Urothelium cell line (cell line): ENCODE data around the gene TH.
"Not testable (repeated sequence)": the region's sequence is repeated elsewhere in the genome, so short reads cannot be mapped to it uniquely, and the experiment has no call there.

ENCODE experiments used
- DNase-seq: peaks from one replicate; pipeline ENCODE4 v3.0.0; 2011; ENCODE audit warnings: low spot score, mixed read lengths
- FAIRE-seq: peaks from 2 replicates; lab custom pipeline; 2011; peaks lifted over from hg19 to GRCh38; lab: Jason Lieb, UNC

The TH gene

DNA sequence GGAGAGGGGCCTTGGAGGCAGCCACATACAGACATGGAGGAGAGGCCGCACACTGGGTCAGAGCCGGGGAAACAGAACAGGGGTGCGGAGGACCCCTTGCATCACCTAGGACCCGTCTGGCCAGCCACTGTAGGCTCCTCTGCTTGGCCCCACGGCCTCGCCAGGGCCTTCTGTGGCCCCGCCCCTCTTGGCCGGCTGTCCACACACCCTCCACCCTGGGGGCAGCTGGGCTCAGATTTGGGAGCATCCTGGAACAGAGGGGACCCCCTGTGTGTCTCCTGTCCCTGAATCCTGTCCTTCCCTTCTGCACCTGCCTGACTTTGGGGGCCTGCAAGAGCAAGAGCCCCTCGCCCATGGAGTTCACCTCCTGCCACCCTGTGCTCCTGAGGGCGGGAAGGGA, 7.9 kb upstream of the TH start:
- DNase-seq (no peak), FAIRE-seq (no peak)

GRCh38 chr11:2178906-2179494, 7.4 kb upstream of the TH start:
- FAIRE-seq, result peak; percentile 17
- DNase-seq, result peak; percentile 79

DNA sequence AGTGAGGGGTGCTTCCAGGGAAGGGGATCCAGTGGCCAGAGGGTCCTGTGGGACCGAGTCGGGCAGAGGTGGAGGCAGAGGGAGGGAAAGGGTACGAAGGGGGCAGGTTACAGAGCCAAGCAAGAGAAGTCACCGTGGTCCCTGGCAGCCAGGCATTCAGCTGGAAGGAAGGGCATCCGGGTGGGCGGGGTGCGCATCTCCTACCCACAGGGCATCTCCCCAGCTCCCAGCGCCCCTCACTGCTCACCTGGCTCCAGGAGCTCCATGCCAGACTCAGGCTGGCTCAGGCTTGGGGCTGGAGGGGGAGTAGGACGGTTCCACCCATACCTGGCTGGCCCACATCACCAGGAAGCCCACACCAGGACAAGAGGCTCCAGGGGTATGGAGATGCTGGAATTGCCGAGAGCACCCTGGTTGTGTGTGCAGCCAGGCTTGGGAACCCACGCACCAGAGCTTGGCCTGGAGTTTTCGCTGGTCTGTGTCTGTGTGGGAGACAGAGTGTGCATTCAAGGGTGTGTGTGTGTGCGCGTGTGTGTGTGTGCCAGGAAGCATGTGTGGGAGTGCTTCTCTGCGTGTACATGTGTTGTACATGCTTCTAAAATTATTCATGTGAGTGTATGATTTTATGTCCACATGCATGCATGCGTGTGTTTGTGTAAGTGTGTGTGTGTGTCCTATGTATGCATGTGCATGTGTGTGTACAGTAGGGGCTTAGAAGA, 6.6 kb upstream of the TH start:
- not testable (repeated sequence) for FAIRE-seq, DNase-seq

GRCh38 chr11:2177076-2177475, 5.5 kb upstream of the TH start:
- FAIRE-seq (no peak), DNase-seq (no peak)

DNA sequence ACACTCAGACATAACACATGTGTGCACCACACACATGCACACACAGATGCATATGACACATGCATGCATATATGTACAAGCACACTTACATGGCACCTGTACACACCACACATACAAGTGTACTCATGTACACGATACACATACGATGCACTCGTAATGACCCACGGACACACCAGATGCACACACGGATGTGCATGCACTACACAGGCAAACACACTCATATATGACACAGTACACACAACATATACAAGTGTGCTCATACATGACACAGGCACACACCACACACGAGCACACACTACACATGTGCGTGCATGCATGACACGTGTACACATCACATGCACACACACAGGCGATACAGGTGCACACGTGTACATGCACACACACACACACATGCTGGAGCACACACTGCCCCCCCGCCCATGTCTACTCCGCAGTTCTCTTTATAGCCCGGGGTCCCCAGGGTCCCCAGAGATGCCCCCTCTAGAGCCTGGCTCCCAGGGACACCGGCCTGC, 4.8 kb upstream of the TH start:
- FAIRE-seq, result peak; percentile 94
- DNase-seq, result no peak

DNA sequence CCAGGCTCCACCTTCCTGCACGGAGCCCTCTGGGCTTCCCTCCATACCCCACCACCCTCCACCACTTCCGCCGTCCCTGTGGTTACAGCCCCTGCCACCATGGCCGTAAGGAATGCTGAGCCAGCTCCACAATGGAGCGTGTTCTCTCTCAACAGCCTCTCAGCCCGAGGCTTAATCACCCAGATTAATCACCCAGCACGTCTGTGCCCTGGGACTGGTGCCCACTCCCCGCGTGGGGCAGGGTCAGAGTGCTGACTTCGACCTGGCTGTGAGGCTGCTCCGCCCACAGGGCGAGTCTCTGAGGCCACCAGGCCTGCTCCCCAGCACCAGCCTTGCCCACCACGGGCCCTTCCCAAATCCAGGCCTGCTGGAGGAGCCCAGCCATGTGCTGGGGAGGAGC, 4.0 kb upstream of the TH start:
- FAIRE-seq (no peak), DNase-seq (peak; percentile 61)

GRCh38 chr11:2174361-2174760, 2.7 kb upstream of the TH start:
- DNase-seq (no peak), FAIRE-seq (no peak)

DNA sequence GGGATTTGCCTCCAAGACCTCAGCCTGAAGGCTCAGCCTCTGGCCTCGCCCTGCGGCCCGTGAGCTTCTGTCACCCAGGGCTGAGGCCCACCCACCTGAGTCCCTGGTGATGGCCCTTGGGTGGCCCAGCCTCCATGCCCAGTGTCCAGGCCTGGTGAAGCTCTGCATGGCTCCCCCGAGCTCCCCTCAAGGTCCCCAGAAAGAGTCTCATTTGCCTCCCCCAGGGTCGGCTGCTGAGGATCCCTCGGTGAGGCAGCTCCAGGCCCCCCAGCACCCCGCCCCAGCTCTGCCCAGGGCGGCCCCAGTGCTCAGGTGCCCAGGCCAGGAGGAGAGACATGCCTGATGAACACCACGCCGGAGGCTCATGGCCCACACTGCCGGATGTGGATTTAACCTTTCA, 2.1 kb upstream of the TH start:
- DNase-seq (no peak), FAIRE-seq (no peak)

- DNase-seq (no peak), FAIRE-seq (no peak)
Observed at GRCh38 chr11:2173150-2173693, 1.6 kb upstream of the TH start.

GRCh38 chr11:2172676-2173075, 1.1 kb upstream of the TH start:
- DNase-seq, result no peak
- no peak for FAIRE-seq

DNA sequence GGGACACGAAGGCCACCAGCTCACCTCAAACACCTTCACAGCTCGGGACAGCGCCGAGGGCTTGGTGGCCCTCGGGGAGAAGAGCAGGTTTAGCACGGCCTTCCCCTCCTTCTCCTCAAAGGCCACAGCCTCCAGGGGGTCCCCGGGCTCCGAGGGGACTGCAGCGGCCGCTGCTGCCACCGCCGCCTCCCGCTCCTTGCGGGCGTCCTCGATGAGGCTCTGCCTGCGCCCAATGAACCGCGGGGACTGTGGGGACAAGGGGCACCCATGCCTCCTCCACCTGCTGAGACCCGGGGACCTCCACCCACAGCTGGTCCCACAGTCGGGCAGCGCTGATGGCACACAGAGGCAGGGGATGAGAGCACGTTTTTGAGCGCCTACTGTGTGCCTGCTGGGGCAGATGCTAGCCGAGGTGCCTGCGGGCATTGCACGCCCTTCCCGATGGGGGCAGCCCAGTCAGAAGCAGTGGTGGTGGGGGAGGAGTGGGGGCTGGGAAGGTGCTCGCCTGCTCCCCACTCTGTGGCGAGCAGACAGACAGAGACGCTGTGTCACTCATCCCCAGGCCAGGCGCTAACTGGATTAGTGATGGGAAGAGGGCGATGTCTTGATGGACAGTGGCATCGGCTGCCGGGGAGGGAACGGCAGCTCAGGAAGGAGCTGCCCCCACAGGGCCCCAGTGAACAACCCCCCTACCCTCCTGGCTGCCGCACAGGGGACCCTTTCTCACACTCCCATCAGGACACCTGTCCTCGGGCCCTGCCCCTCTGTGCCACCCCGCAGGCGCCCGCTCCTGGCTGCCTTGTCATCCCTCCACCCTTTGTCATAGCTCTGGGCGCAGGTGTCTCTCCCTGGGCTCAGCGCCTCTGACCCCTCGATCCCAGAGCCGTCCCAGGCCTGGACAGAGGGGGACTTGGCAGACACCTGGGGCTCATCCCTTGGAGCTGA, 1.7 kb downstream of the TH start:
- no peak for FAIRE-seq
- no peak for DNase-seq

- FAIRE-seq (no peak), DNase-seq (no peak)
Observed at GRCh38 chr11:2169005-2169378, 2.6 kb downstream of the TH start.

DNA sequence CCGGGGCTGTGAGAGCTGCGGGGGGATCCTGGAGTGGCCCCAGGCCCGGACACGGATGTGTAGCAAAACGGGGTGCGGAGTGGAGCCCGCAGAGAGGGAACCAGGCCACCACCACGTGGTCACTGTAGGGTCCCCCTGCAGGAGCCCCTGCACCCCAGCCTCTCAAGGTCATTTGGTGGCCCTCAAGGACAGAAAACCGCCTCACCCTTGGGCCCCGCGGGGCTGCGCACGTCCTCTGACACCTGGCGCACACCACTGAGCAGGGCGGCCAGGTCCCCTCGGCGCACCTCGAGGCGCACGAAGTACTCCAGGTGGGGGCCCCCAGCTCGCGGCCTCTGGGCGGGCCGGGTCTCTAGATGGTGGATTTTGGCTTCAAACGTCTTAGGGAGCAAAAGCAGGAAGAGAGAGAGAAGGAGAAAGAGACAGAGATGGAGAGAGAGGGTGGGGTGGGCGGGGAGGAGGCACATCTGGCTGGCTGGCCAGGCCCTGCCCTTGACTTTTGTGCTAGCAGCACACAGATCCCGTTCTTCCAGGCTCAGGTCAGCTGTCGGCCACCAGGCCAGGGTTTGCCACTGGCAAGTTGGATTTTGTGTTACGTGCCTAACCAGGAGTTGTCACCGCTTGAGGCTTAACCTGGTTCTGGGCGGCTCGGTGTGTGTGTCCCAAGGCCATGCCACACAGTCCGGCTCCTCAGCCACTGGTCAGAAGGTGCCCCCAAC, 3.2 kb downstream of the TH start:
- FAIRE-seq, result no peak
- no peak for DNase-seq

- FAIRE-seq (no peak), DNase-seq (no peak)
Observed at GRCh38 chr11:2167141-2168045, 4.2 kb downstream of the TH start.

DNA sequence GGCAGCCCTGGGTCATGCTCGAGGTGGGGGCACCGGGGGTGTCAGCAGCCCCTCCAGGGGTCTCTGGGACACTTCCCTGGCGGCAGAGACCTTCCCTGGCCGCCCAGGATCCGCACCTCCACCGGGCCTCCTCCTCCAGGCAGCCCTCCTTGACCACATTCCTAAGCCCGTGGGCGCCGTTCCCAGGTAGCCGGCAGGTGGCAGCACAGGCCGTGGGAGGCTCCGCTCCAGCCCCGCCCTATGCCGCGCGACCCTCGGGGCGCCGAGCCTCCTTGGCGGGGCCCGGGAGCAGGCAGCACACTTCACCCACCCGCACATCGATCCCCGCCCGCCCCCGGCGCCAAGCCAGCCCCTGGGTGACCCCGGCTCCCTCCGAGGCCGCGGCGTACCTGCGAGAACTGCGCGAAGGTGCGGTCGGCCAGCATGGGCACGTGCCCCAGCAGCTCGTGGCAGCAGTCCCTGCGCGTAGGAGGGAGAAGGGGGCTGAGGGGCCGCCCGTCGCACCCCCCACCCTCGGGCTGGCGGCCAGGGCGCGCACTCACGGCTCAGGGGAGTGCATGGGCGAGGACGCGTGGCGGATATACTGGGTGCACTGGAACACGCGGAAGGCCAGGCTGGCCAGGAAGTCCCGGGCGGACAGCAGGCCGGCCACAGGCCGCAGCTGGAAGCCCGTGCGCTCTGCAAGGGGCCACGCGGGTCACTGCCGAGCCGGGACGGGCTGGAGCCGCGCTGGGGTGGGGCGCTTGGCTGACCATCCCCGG, 5.3 kb downstream of the TH start:
- DNase-seq (no peak), FAIRE-seq (no peak)

GRCh38 chr11:2165571-2165970, 6.0 kb downstream of the TH start:
- no peak for FAIRE-seq
- DNase-seq, result no peak

GRCh38 chr11:2164861-2165555, 6.6 kb downstream of the TH start:
- no peak for DNase-seq

DNA sequence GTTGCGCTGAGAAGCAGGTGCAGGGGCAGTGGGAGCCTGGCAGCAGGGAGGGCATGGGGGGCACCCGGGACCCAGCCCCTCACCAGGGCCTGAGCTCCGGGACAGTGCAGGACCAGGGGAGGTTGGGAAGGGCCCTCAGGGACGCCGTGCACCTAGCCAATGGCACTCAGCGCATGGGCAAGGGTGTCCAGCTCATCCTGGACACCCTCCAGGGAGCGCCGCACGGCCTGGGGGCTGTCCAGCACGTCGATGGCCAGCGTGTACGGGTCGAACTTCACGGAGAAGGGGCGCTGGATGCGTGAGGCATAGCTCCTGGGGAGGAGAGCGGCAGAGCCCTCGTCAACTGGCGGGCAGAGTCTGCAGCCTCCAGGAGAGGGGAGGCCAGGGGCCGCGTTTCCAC, 7.5 kb downstream of the TH start:
- FAIRE-seq, result no peak

More at GRCh38 chr11:2164861-2165555, 6.6 kb downstream of the TH start:
- no peak for FAIRE-seq

More for the DNA sequence above, 7.5 kb downstream of the TH start:
- DNase-seq, result no peak
